ENCODE measurements around the gene MYBPC3.

DNA sequence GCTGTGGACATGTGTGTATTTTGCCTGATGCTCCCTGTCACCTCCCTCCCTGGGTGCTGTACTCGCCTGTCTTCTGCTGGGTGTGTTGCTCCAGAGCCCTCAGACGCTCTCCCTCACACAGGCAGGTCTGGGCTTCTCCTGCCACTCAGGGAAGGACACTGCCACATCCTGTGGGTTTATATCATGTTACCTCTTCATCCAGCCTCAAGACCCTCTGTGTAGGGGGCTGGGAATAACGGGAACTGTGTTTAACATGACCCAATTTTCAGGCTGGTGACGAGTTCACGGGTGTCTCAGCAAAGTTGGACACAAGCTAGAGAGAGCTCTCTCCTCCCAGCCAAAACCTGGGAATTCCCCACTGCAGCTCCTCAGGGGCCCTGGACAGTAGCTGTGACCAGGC lies 24.6 kb downstream of the MYBPC3 start:
- TF ChIP-seq, protein P1, sequence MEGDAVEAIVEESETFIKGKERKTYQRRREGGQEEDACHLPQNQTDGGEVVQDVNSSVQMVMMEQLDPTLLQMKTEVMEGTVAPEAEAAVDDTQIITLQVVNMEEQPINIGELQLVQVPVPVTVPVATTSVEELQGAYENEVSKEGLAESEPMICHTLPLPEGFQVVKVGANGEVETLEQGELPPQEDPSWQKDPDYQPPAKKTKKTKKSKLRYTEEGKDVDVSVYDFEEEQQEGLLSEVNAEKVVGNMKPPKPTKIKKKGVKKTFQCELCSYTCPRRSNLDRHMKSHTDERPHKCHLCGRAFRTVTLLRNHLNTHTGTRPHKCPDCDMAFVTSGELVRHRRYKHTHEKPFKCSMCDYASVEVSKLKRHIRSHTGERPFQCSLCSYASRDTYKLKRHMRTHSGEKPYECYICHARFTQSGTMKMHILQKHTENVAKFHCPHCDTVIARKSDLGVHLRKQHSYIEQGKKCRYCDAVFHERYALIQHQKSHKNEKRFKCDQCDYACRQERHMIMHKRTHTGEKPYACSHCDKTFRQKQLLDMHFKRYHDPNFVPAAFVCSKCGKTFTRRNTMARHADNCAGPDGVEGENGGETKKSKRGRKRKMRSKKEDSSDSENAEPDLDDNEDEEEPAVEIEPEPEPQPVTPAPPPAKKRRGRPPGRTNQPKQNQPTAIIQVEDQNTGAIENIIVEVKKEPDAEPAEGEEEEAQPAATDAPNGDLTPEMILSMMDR (conservative IDR thresholded peaks at IDR 0.05; ENCODE audit: low read length), result no peak
- no peak for TF ChIP-seq EZH2phosphoT487 (IDR thresholded peaks at IDR 0.05; ENCODE audit: borderline replicate concordance)

All from Loucy (cell line).